SK-N-SH treated with all-trans-retinoic acid at 6 μM for 48 hours (cell line): ENCODE measurements around the gene HDAC10.

ENCODE experiments used
- ATAC-seq: fragments of 200-7000 bp; cut with Tn5 transposase; 3 replicates; pipeline ENCODE4 v1.9.1; 2020; ENCODE audit warnings: mild to moderate bottlenecking, moderate library complexity
- ARNTL ChIP-seq: fragments of 450-650 bp; formaldehyde crosslinking; IDR thresholded peaks from 2 replicates; pipeline ENCODE4 v1.5.0; 2020; ENCODE audit warnings: low read depth, mild to moderate bottlenecking, moderate library complexity, borderline replicate concordance
- BACH2 ChIP-seq: fragments of 250-450 bp; sonication (Bioruptor Pico); IDR thresholded peaks from 2 replicates; pipeline ENCODE4 v1.9.0; 2021; ENCODE audit warnings: mild to moderate bottlenecking, borderline replicate concordance
- CSDC2 ChIP-seq: fragments of 250-450 bp; sonication (Bioruptor Pico); IDR thresholded peaks from 2 replicates; pipeline ENCODE4 v1.5.0; 2020; ENCODE audit warnings: mild to moderate bottlenecking, moderate library complexity
- ESRRG ChIP-seq: fragments of 250-450 bp; sonication (Bioruptor Pico); IDR thresholded peaks from 2 replicates; pipeline ENCODE4 v1.6.1; 2021; ENCODE audit warnings: mild to moderate bottlenecking
- GLIS3 ChIP-seq: fragments of 250-450 bp; sonication (Bioruptor Pico); IDR thresholded peaks from 2 replicates; pipeline ENCODE4 v1.5.0; 2020; ENCODE audit warnings: mild to moderate bottlenecking, moderate library complexity
- OSR1 ChIP-seq: fragments of 250-450 bp; sonication (Bioruptor Pico); IDR thresholded peaks from 2 replicates; pipeline ENCODE4 v1.8.0; 2022; ENCODE audit warnings: moderate library complexity, mild to moderate bottlenecking, inconsistent platforms
- PPARA ChIP-seq: fragments of 250-450 bp; sonication (Bioruptor Pico); IDR thresholded peaks from 2 replicates; pipeline ENCODE4 v1.5.0; 2020; ENCODE audit warnings: mild to moderate bottlenecking, borderline replicate concordance
- RARB ChIP-seq: fragments of 250-450 bp; sonication (Bioruptor Pico); IDR thresholded peaks from 2 replicates; pipeline ENCODE4 v1.8.0; 2021; ENCODE audit warnings: mild to moderate bottlenecking, moderate library complexity
- SNAI2 ChIP-seq: fragments of 250-450 bp; sonication (Bioruptor Pico); IDR thresholded peaks from 2 replicates; pipeline ENCODE4 v1.5.0; 2020; ENCODE audit warnings: mild to moderate bottlenecking, moderate library complexity
- TOX ChIP-seq: fragments of 250-450 bp; sonication (Bioruptor Pico); IDR thresholded peaks from 2 replicates; pipeline ENCODE4 v1.8.0; 2021; ENCODE audit warnings: mild to moderate bottlenecking, moderate library complexity, borderline replicate concordance
- ZC3H10 ChIP-seq: fragments of 250-450 bp; sonication (Bioruptor Pico); IDR thresholded peaks from 2 replicates; pipeline ENCODE4 v1.5.1; 2021; ENCODE audit warnings: mild to moderate bottlenecking, moderate library complexity
- ZFP3 ChIP-seq: fragments of 250-450 bp; sonication (Bioruptor Pico); IDR thresholded peaks from 2 replicates; pipeline ENCODE4 v1.5.0; 2020; ENCODE audit warnings: mild to moderate bottlenecking, moderate library complexity
- ZFP30 ChIP-seq: fragments of 450-650 bp; formaldehyde crosslinking; IDR thresholded peaks from 2 replicates; pipeline ENCODE4 v1.5.0; 2022; ENCODE audit warnings: mild to moderate bottlenecking, moderate library complexity
- ZNF565 ChIP-seq: fragments of 450-650 bp; formaldehyde crosslinking; conservative IDR thresholded peaks from 2 replicates; pipeline ENCODE4 v1.5.0; 2020; ENCODE audit warnings: low read depth, mild to moderate bottlenecking, moderate library complexity
- ZNF70 ChIP-seq: fragments of 450-650 bp; formaldehyde crosslinking; IDR thresholded peaks from 2 replicates; pipeline ENCODE4 v1.5.0; 2020; ENCODE audit warnings: mild to moderate bottlenecking, moderate library complexity
- ZNF8 ChIP-seq: fragments of 450-650 bp; formaldehyde crosslinking; IDR thresholded peaks from 2 replicates; pipeline ENCODE4 v1.5.0; 2020; ENCODE audit warnings: mild to moderate bottlenecking, moderate library complexity
- TF ChIP-seq, protein P1 (sequence below): fragments of 250-450 bp; sonication (Bioruptor Pico); IDR thresholded peaks from 2 replicates; pipeline ENCODE4 v1.8.0; 2020; ENCODE audit warnings: mild to moderate bottlenecking, moderate library complexity, borderline replicate concordance
- TF ChIP-seq, protein P2 (sequence below): fragments of 250-450 bp; sonication (Bioruptor Pico); IDR thresholded peaks from 2 replicates; pipeline ENCODE4 v1.5.1; 2021; ENCODE audit warnings: mild to moderate bottlenecking, moderate library complexity
- TF ChIP-seq, protein P3 (sequence below): fragments of 250-450 bp; sonication (Bioruptor Pico); IDR thresholded peaks from 2 replicates; pipeline ENCODE4 v1.5.1; 2020; ENCODE audit warnings: low read depth, mild to moderate bottlenecking, moderate library complexity
- TF ChIP-seq, protein P4 (sequence below): fragments of 250-450 bp; sonication (Bioruptor Pico); IDR thresholded peaks from 2 replicates; pipeline ENCODE4 v1.8.0; 2021; ENCODE audit warnings: low read depth, mild to moderate bottlenecking, moderate library complexity, borderline replicate concordance
- TF ChIP-seq, protein P5 (sequence below): fragments of 250-450 bp; sonication (Bioruptor Pico); IDR thresholded peaks from 2 replicates; pipeline ENCODE4 v1.5.0; 2020; ENCODE audit warnings: mild to moderate bottlenecking, moderate library complexity

The HDAC10 gene

DNA sequence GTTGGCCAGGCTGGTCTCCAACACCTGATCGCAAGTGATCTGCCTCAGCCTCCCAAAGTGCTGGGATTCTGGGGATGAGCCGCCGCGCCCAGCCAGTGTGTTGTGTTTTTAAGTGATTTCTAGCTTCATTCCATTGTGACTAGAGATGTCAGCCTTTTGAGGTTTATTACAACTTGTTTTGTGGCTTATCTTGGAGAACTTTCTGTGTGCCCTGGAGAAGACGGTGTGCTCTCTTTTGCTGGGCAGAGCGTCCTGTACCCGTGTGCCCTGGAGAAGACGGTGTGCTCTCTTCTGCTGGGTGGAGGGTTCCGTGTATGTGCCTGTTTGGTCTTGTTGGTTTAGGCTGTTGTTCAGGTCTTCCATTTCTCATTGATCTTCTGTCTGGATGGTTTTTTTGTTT, 37.8 kb downstream of the HDAC10 start:
- TF ChIP-seq, protein P1, sequence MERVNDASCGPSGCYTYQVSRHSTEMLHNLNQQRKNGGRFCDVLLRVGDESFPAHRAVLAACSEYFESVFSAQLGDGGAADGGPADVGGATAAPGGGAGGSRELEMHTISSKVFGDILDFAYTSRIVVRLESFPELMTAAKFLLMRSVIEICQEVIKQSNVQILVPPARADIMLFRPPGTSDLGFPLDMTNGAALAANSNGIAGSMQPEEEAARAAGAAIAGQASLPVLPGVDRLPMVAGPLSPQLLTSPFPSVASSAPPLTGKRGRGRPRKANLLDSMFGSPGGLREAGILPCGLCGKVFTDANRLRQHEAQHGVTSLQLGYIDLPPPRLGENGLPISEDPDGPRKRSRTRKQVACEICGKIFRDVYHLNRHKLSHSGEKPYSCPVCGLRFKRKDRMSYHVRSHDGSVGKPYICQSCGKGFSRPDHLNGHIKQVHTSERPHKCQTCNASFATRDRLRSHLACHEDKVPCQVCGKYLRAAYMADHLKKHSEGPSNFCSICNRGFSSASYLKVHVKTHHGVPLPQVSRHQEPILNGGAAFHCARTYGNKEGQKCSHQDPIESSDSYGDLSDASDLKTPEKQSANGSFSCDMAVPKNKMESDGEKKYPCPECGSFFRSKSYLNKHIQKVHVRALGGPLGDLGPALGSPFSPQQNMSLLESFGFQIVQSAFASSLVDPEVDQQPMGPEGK (CRISPR knock-in tag), result no peak
- TF ChIP-seq SNAI2 (CRISPR knock-in tag) (no peak), GLIS3 (CRISPR knock-in tag) (no peak), CSDC2 (CRISPR knock-in tag) (no peak), ESRRG (CRISPR knock-in tag) (no peak), ZFP30 (CRISPR knock-in tag) (no peak), ZNF70 (CRISPR knock-in tag) (no peak), BACH2 (CRISPR knock-in tag) (no peak), TOX (CRISPR knock-in tag) (no peak), PPARA (no peak), ZNF565 (CRISPR knock-in tag) (no peak), ZFP3 (no peak), ZNF8 (CRISPR knock-in tag) (no peak)
- TF ChIP-seq, protein P2, sequence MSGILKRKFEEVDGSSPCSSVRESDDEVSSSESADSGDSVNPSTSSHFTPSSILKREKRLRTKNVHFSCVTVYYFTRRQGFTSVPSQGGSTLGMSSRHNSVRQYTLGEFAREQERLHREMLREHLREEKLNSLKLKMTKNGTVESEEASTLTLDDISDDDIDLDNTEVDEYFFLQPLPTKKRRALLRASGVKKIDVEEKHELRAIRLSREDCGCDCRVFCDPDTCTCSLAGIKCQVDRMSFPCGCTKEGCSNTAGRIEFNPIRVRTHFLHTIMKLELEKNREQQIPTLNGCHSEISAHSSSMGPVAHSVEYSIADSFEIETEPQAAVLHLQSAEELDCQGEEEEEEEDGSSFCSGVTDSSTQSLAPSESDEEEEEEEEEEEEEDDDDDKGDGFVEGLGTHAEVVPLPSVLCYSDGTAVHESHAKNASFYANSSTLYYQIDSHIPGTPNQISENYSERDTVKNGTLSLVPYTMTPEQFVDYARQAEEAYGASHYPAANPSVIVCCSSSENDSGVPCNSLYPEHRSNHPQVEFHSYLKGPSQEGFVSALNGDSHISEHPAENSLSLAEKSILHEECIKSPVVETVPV, result no peak
- TF ChIP-seq, protein P3, sequence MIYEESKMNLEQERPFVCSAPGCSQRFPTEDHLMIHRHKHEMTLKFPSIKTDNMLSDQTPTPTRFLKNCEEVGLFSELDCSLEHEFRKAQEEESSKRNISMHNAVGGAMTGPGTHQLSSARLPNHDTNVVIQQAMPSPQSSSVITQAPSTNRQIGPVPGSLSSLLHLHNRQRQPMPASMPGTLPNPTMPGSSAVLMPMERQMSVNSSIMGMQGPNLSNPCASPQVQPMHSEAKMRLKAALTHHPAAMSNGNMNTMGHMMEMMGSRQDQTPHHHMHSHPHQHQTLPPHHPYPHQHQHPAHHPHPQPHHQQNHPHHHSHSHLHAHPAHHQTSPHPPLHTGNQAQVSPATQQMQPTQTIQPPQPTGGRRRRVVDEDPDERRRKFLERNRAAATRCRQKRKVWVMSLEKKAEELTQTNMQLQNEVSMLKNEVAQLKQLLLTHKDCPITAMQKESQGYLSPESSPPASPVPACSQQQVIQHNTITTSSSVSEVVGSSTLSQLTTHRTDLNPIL (CRISPR knock-in tag), result no peak
- no peak for ATAC-seq

DNA sequence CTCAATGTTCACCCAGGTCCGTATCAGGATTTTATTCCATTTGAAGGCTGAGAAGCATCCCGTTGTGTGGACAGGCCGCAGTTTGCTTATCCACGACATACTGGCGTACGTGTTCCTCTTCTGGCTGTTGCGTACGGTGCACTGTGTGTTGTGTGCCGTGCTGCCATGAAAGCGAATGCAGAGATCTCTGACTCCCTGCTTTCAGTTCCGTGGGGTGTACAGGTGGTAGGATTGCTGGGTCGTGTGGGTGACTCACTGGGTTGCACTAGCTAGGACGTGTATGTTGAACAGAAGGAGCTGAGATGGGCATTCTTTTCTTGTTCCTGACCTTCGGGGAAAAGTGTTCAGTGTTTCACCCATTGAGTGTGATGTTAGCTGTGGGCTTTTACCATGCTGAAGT, 39.9 kb downstream of the HDAC10 start:
- TF ChIP-seq, protein P1 (CRISPR knock-in tag), result no peak
- TF ChIP-seq, protein P3 (CRISPR knock-in tag), result no peak
- TF ChIP-seq PPARA (no peak), ZFP30 (CRISPR knock-in tag) (no peak), GLIS3 (CRISPR knock-in tag) (no peak), ARNTL (no peak), OSR1 (no peak), ZC3H10 (CRISPR knock-in tag) (no peak), RARB (CRISPR knock-in tag) (no peak), ZNF565 (CRISPR knock-in tag) (no peak)
- TF ChIP-seq, protein P2, result no peak
- ATAC-seq, result no peak

DNA sequence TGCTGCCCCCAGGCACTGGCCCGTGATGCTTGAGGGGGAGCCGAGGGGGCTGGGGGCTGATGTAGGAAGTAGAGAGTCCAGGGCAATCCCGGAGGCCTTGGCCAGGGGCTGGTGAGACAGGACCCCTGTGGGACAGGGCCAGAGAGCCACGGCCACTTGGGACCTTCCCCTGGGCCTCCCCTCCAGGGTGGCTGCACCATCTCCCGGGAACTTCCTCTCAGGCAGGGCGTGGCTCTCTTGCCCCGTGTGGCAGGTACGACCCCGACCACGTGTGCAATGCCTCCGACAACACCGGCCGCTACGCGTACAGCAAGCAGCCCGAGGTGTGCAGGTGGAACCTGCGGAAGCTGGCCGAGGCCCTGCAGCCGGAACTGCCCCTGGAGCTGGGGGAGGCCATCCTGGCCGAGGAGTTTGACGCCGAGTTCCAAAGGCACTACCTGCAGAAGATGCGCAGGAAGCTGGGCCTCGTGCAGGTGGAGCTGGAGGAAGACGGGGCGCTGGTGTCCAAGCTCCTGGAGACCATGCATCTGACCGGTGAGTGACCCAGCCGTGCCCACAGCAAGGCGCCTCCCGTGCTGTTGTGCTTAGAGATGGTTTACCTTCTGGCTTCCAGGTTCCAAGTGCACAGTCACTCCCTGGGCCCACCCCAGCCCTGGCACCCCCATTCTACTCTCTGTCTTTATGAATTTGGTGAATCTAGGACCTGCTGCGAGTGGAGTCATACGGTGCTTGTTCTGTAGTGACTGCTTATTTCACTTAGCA, 40.5 kb downstream of the HDAC10 start:
- no peak for ATAC-seq
- TF ChIP-seq OSR1, result no peak
- TF ChIP-seq, protein P3 (CRISPR knock-in tag), result no peak
- TF ChIP-seq, protein P4, sequence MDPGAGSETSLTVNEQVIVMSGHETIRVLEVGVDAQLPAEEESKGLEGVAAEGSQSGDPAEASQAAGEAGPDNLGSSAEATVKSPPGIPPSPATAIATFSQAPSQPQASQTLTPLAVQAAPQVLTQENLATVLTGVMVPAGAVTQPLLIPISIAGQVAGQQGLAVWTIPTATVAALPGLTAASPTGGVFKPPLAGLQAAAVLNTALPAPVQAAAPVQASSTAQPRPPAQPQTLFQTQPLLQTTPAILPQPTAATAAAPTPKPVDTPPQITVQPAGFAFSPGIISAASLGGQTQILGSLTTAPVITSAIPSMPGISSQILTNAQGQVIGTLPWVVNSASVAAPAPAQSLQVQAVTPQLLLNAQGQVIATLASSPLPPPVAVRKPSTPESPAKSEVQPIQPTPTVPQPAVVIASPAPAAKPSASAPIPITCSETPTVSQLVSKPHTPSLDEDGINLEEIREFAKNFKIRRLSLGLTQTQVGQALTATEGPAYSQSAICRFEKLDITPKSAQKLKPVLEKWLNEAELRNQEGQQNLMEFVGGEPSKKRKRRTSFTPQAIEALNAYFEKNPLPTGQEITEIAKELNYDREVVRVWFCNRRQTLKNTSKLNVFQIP, result no peak
- no peak for TF ChIP-seq CSDC2 (CRISPR knock-in tag)
- TF ChIP-seq RARB (CRISPR knock-in tag), result no peak
- no peak for TF ChIP-seq ZFP3
- TF ChIP-seq, protein P5, sequence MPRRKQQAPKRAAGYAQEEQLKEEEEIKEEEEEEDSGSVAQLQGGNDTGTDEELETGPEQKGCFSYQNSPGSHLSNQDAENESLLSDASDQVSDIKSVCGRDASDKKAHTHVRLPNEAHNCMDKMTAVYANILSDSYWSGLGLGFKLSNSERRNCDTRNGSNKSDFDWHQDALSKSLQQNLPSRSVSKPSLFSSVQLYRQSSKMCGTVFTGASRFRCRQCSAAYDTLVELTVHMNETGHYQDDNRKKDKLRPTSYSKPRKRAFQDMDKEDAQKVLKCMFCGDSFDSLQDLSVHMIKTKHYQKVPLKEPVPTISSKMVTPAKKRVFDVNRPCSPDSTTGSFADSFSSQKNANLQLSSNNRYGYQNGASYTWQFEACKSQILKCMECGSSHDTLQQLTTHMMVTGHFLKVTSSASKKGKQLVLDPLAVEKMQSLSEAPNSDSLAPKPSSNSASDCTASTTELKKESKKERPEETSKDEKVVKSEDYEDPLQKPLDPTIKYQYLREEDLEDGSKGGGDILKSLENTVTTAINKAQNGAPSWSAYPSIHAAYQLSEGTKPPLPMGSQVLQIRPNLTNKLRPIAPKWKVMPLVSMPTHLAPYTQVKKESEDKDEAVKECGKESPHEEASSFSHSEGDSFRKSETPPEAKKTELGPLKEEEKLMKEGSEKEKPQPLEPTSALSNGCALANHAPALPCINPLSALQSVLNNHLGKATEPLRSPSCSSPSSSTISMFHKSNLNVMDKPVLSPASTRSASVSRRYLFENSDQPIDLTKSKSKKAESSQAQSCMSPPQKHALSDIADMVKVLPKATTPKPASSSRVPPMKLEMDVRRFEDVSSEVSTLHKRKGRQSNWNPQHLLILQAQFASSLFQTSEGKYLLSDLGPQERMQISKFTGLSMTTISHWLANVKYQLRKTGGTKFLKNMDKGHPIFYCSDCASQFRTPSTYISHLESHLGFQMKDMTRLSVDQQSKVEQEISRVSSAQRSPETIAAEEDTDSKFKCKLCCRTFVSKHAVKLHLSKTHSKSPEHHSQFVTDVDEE (CRISPR knock-in tag), result no peak
- TF ChIP-seq ZC3H10 (CRISPR knock-in tag), result no peak
- TF ChIP-seq SNAI2 (CRISPR knock-in tag), result no peak
- no peak for TF ChIP-seq GLIS3 (CRISPR knock-in tag)
